Measurements from ENCODE around the gene PCOLCE2.

DNA sequence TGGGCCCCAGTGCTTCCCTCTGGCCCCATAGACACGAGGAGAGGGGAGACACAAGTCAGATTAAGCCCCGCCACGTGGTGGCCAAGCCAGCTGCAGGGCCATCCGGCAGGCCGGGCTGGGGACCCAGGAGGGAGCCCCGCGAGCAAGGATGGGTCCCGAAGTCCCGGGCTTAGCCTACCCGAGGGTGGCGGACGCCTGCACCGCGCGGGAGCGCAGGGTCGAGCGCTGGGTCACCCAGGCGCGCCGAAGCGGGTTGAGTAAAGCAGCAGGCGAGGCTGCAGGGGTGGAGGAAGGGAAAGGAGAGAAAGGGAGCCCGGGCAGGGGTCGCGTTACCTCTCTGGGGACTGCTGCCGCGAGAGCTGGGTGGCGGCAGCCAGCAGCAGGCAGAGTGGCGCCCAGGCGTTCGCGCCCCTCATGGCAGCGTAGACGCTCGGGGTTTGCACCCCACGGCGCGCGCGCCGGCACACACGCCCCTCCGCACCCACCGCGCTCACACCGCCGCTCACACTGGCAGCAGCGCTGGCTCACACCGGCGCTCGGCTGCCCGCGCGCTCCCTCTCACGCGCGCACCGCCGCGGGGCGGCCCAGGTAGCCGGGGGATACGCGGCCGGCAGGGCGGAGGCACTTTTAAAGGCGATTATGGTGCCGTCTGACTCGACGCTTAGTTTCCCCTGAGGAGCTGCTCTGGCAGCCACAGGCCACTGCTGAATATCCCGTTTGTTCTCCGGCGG, at the start of gene PCOLCE2:
- TF ChIP-seq POLR2AphosphoS5 (IDR thresholded peaks at IDR 0.05; ENCODE audit: borderline replicate concordance, low read depth, low read length) = no peak
- TF ChIP-seq EZH2 (IDR thresholded peaks at IDR 0.05) = no peak

All from SK-N-MC (cell line).